CD4-positive, CD25-positive, alpha-beta regulatory T cell (primary cell): Measurements from ENCODE around the gene NBL1. TPM values are rescaled to one million over a fixed set of nuclear protein-coding genes. Genes with fewer than 3 reads are reported as not detected.

Experiments
- ATAC-seq, 2 donors: fragments of 150-1000 bp; cut with Tn5 transposase; one replicate each; pipeline ENCODE4 v1.10.0; 2021; ENCODE audit warnings: low read depth in 2 of 2, moderate number of reproducible peaks in 2 of 2, moderate library complexity in 1 of 2
- DNase-seq, 3 donors: peaks; one replicate each; pipeline versions ENCODE4 v3.0.0 to v3.0.0-alpha.2; 2012 to 2022; ENCODE audit warnings: mixed read lengths in 1 of 3
- H3K27ac ChIP-seq: one replicate; pipeline ENCODE4 v1.7.0; 2013; ENCODE audit warnings: mild to moderate bottlenecking, low read length; ENCODE audit not compliant: insufficient read depth, poor library complexity, severe bottlenecking
- H3K27me3 ChIP-seq: one replicate; pipeline ENCODE4 v1.7.0; 2013; ENCODE audit warnings: low read length; ENCODE audit not compliant: control insufficient read depth, insufficient read depth
- H3K36me3 ChIP-seq: one replicate; pipeline ENCODE4 v1.7.0; 2013; ENCODE audit warnings: mild to moderate bottlenecking, low read length, moderate library complexity; ENCODE audit not compliant: control insufficient read depth, insufficient read depth
- H3K4me1 ChIP-seq: 2 replicates; pipeline ENCODE4 v1.7.0; 2013; ENCODE audit warnings: mild to moderate bottlenecking, low read length; ENCODE audit not compliant: insufficient read depth, control insufficient read depth, poor library complexity, severe bottlenecking
- H3K4me3 ChIP-seq: one replicate; pipeline ENCODE4 v1.7.0; 2013; ENCODE audit warnings: low read depth, mild to moderate bottlenecking, low read length, moderate library complexity
- H3K9me3 ChIP-seq, 2 experiments: 1 replicate in 1 of 2; 2 replicates in 1 of 2; pipeline ENCODE4 v1.7.0; 2013; ENCODE audit warnings: low read length in 2 of 2, mild to moderate bottlenecking in 1 of 2, moderate library complexity in 1 of 2; ENCODE audit not compliant: control insufficient read depth in 2 of 2
- H3K27ac Mint-ChIP-seq, 3 donors: one replicate each; pipeline ENCODE4 v1.8.0; 2020 to 2022; ENCODE audit warnings: mild to moderate bottlenecking in 3 of 3, mixed read lengths in 3 of 3, moderate library complexity in 2 of 3
- H3K27me3 Mint-ChIP-seq: one replicate; pipeline ENCODE4 v1.8.0; 2022; ENCODE audit warnings: mild to moderate bottlenecking, mixed read lengths
- H3K36me3 Mint-ChIP-seq: one replicate; pipeline ENCODE4 v1.8.0; 2020; ENCODE audit warnings: mixed read lengths
- H3K4me1 Mint-ChIP-seq, 4 donors: one replicate each; pipeline ENCODE4 v1.8.0; 2020 to 2022; ENCODE audit warnings: mixed read lengths in 4 of 4, mild to moderate bottlenecking in 1 of 4
- H3K4me3 Mint-ChIP-seq, 4 donors: one replicate each; pipeline ENCODE4 v1.8.0; 2020 to 2022; ENCODE audit warnings: mild to moderate bottlenecking in 4 of 4, mixed read lengths in 4 of 4, moderate library complexity in 3 of 4
- H3K9me3 Mint-ChIP-seq, 7 donors: one replicate each; pipeline ENCODE4 v1.8.0; 2020 to 2022; ENCODE audit warnings: mixed read lengths in 7 of 7, mild to moderate bottlenecking in 3 of 7, moderate library complexity in 2 of 7
- polyA plus RNA-seq, 4 donors: library from polyadenylated mRNA; unstranded; fragments of 300-500 nt; fragmentation: Illumina TruSeq; gene quantifications; one replicate each; pipeline ENCODE4 v1.2.3, GENCODE V29; 2021
- total RNA-seq: library from RNA; stranded (reverse); gene quantifications from one replicate; pipeline ENCODE4 v1.2.3, GENCODE V29; 2022

NBL1 gene
- total and polyA plus RNA-seq, 5 donors from 2014 or later: 0.39 to 3.3 (median 1.3) TPM

DNA sequence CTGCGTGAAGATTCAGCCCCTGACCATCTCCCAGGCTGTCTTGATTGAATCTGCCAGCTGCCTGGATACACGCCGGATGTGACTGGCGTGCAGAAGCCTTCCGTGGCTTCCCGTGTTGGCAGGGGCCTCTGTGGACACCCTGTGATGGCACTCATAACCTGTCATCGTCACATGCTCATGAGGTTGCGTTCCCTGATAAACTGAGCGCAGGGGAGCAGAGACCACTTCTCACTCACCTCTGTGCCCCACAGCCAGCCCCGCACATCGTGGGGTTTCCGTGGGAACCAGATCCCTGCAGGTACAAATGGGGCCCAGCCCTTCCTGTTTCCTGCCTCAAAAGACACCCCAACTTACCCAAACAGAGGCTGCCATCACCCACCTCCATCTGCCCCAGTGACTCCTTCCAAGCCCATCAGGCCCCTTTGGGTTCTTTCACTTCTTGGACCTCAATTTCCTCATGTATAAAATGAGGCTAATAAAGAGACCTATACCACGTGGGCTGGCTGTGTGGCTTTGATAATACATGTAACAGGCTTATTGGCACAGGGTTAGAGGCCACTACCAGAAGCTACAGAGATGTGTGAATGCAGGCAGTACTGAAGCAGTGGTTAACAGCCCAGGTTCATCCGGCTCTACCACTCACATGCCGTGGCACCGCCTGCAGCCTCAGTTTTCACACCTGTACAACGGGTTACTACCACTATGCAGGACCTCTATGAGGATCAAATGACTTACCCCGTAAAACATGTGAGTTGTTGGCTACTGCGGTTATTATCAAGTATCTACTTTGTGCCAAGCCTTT, 44.1 kb downstream of the NBL1 start:
- no peaks in the 10 kb centered on the region for H3K27me3 Mint-ChIP-seq
- H3K36me3 Mint-ChIP-seq: peaks cover 33% of the 10 kb centered on the region
- Histone ChIP-seq H3K4me3 (peak overlapping the region; percentile 44), H3K27ac (peak overlapping the region; percentile 67), H3K27me3 (no peaks in the 10 kb centered on the region), H3K36me3 (peaks cover 3% of the 10 kb centered on the region), H3K4me1 (peaks cover 27% of the 10 kb centered on the region), H3K9me3 (peaks cover 4 to 7% of the 10 kb centered on the region in 2 experiments)
- H3K4me3 Mint-ChIP-seq: peak overlapping the region; percentile 4 to 74 (median 32)
- peak; percentile 72 to 73 for ATAC-seq
- peaks cover 0 to 10% (median 0%) of the 10 kb centered on the region in 7 donors for H3K9me3 Mint-ChIP-seq
- peaks cover 0 to 28% (median 22%) of the 10 kb centered on the region in 4 donors for H3K4me1 Mint-ChIP-seq
- H3K27ac Mint-ChIP-seq: peak overlapping the region; percentile 83 to 95 (median 93)
- peak in 2 of 3 donors; percentile 58 to 82 for DNase-seq

DNA sequence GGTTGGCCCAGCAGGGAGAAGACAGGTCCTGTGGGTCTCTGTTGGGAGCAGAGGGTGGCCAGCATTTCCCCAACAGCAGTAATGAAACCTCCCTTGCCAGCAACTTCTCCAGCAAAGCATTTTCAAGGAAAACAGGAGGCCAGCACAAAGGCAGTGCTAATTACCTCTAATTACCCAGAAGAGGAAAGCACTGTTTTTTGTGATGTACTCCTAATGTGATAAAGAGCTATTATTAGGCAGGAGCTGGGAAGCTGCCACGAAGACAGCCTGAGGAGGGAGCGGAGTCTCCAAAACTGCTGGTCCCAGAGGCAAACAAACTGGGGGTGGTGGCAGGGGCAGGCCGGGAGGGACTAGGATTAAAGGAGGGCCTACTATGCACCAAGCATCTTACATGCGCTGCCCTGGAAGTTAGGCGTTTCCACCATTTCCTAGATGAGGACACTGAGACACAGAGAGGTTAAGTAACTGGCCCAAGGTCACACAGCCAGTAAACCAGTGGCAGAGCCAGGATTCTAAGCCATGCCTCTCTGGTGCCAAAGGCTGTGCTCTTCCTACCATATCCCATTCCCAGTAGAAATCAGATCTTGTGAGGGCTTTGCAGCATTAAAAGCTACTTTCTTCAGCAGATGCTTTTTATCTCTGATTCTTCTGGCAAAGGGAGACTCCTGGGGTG, 45.1 kb downstream of the NBL1 start:
- Mint-ChIP-seq H3K36me3 (peaks cover 34% of the 10 kb centered on the region), H3K27me3 (no peaks in the 10 kb centered on the region), H3K4me3 (peak overlapping the region in 1 of 4 donors; percentile 16), H3K4me1 (peaks cover 0 to 28% (median 22%) of the 10 kb centered on the region in 4 donors), H3K27ac (peak overlapping the region in 2 of 3 donors; percentile 93 to 95), H3K9me3 (peaks cover 0 to 10% (median 0%) of the 10 kb centered on the region in 7 donors)
- Histone ChIP-seq H3K36me3 (peaks cover 3% of the 10 kb centered on the region), H3K4me1 (peaks cover 27% of the 10 kb centered on the region), H3K4me3 (no peak overlapping the region), H3K9me3 (peaks cover 4 to 7% of the 10 kb centered on the region in 2 experiments), H3K27me3 (no peaks in the 10 kb centered on the region), H3K27ac (peak overlapping the region; percentile 67)
- DNase-seq (no peak), ATAC-seq (no peak)

DNA sequence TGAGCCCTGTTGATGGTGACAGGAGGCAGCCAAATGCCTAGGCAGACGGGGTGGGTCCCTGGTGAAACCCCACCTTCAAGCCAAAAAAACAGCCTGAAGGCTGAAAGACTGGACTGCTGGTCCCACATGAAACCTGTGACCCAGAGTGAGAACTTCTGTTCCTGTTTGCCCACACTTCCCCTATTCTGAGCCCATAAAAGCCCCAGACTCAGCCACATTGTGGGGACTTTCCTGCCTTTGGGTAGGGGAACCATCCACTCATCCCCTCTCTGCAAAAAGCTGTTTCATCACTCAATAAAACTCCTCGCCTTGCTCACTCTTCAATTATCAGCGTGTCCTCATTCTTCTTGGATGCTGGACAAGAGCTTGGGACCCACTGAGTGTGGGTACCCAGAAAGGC, 45.7 kb downstream of the NBL1 start:
- Mint-ChIP-seq H3K4me1 (peaks cover 0 to 28% (median 22%) of the 10 kb centered on the region in 4 donors), H3K27me3 (no peaks in the 10 kb centered on the region), H3K36me3 (peaks cover 36% of the 10 kb centered on the region), H3K27ac (peak overlapping the region; percentile 42 to 95 (median 74)), H3K9me3 (peaks cover 0 to 10% (median 0%) of the 10 kb centered on the region in 7 donors), H3K4me3 (peak overlapping the region in 1 of 4 donors; percentile 60)
- Histone ChIP-seq H3K27me3 (no peaks in the 10 kb centered on the region), H3K4me1 (peaks cover 27% of the 10 kb centered on the region), H3K27ac (peak overlapping the region; percentile 67), H3K36me3 (no peaks in the 10 kb centered on the region), H3K9me3 (peaks cover 4 to 7% of the 10 kb centered on the region in 2 experiments), H3K4me3 (no peak overlapping the region)
- DNase-seq (no peak), ATAC-seq (no peak)

DNA sequence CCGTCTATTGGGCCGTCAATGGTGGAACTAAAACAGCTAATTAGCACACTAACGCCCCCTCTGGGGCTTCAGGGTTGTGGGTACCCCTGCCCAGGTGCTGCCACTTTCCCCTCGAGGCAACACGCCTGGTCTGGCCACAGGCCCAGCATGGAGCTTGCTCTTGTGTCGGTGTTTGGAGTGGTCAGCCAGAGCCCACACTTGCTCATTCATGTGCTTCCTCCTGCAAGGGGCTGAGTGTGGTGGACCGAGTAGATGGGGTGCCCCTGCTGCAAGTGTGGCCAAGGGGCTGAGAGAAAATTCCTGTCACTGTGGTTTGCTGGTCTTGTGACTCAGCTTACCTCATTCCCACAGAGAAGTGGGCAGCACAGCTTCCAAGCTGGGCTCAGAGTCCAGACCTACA, 46.2 kb downstream of the NBL1 start:
- ATAC-seq: no peak
- DNase-seq: no peak
- H3K9me3 Mint-ChIP-seq: peaks cover 0 to 10% (median 0%) of the 10 kb centered on the region in 7 donors
- no peaks in the 10 kb centered on the region for H3K27me3 Mint-ChIP-seq
- Histone ChIP-seq H3K4me1 (peaks cover 27% of the 10 kb centered on the region), H3K27ac (no peak overlapping the region), H3K9me3 (peaks cover 4 to 7% of the 10 kb centered on the region in 2 experiments), H3K4me3 (no peak overlapping the region), H3K36me3 (peaks cover 2% of the 10 kb centered on the region), H3K27me3 (no peaks in the 10 kb centered on the region)
- peaks cover 0 to 28% (median 22%) of the 10 kb centered on the region in 4 donors for H3K4me1 Mint-ChIP-seq
- peaks cover 36% of the 10 kb centered on the region for H3K36me3 Mint-ChIP-seq
- peak overlapping the region in 1 of 4 donors; percentile 60 for H3K4me3 Mint-ChIP-seq
- H3K27ac Mint-ChIP-seq: peak overlapping the region in 1 of 3 donors; percentile 95

DNA sequence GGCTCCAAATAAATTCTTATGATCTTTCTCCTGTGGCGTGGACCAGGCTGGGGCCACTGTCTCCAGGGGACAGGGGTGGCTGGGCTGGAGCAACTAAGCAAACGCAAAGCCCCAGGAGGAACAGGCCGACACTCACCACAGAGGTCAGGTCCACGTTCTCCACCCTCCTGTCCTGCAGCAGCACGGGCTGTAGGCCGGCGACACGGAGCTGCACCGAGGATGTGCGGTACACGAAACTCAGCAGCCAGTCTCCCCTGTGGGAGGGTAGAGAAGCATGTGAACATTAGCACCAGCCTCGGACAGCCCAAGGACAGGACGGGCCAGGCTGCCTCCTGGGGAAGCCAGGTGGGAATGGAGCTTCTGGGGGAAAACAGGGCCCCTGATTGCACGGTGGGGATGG, 50.2 kb downstream of the NBL1 start:
- H3K27ac ChIP-seq: no peak overlapping the region
- H3K4me1 Mint-ChIP-seq: peaks cover 0 to 8% (median 2%) of the 10 kb centered on the region in 4 donors
- no peak for ATAC-seq
- H3K9me3 ChIP-seq: peaks cover 2 to 7% of the 10 kb centered on the region in 2 experiments
- no peak for DNase-seq
- H3K27me3 Mint-ChIP-seq: no peaks in the 10 kb centered on the region
- no peaks in the 10 kb centered on the region for H3K27me3 ChIP-seq
- H3K36me3 ChIP-seq: peaks cover 7% of the 10 kb centered on the region
- no peak overlapping the region for H3K4me3 ChIP-seq
- H3K9me3 Mint-ChIP-seq: peaks cover 0 to 6% (median 0%) of the 10 kb centered on the region in 7 donors
- peaks cover 7% of the 10 kb centered on the region for H3K4me1 ChIP-seq
- no peak overlapping the region for H3K27ac Mint-ChIP-seq
- H3K36me3 Mint-ChIP-seq: peaks cover 33% of the 10 kb centered on the region
- no peak overlapping the region for H3K4me3 Mint-ChIP-seq

DNA sequence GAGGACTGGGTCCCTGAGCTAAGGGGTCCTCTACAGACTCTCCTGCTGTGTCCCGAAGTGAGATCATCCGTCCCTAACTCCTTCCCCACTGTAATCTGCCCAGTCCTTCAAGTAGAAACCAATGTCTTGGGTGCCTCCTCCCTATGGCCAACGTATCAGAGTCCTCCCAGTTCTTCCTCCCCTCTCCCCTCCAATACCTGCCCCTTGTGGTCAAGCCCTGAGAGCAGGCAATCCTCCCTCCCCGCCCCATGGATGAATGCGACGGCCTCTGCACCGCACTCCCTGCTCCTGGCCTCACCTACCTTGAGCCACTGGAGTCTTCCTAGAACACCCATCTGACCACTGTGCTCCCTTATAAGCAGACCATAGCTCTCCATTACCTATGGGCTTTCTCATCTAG, 51.7 kb downstream of the NBL1 start:
- Mint-ChIP-seq H3K4me1 (peaks cover 0 to 3% (median 0%) of the 10 kb centered on the region in 4 donors), H3K9me3 (peaks cover 0 to 2% (median 0%) of the 10 kb centered on the region in 7 donors), H3K27ac (peak overlapping the region in 1 of 3 donors; percentile 57), H3K36me3 (peaks cover 36% of the 10 kb centered on the region), H3K4me3 (no peak overlapping the region), H3K27me3 (no peaks in the 10 kb centered on the region)
- DNase-seq: no peak
- Histone ChIP-seq H3K36me3 (peaks cover 7% of the 10 kb centered on the region), H3K9me3 (no peaks in the 10 kb centered on the region), H3K27ac (no peak overlapping the region), H3K4me3 (no peak overlapping the region), H3K27me3 (no peaks in the 10 kb centered on the region), H3K4me1 (no peaks in the 10 kb centered on the region)
- ATAC-seq: no peak

GRCh38 chr1:19696820-19697219, 52.7 kb downstream of the NBL1 start:
- H3K27ac Mint-ChIP-seq: no peak overlapping the region
- no peaks in the 10 kb centered on the region for H3K4me1 Mint-ChIP-seq
- Histone ChIP-seq H3K4me1 (no peaks in the 10 kb centered on the region), H3K27ac (no peak overlapping the region), H3K36me3 (peaks cover 9% of the 10 kb centered on the region), H3K27me3 (no peaks in the 10 kb centered on the region), H3K9me3 (no peaks in the 10 kb centered on the region), H3K4me3 (no peak overlapping the region)
- ATAC-seq (no peak), DNase-seq (no peak)
- H3K4me3 Mint-ChIP-seq: no peak overlapping the region
- no peaks in the 10 kb centered on the region for H3K27me3 Mint-ChIP-seq
- H3K9me3 Mint-ChIP-seq: no peaks in the 10 kb centered on the region
- peaks cover 30% of the 10 kb centered on the region for H3K36me3 Mint-ChIP-seq
